BLaER1 treated with 17β-estradiol and CSF1 and Interleukin-3, amounts not matched to agents 10 nM and 100 nM (cell line): ENCODE measurements around the gene BARX1.

Experiments
- H3K27ac ChIP-seq, 11 experiments: shearing (Covaris generic); formaldehyde crosslinking; 2 replicates each; pipeline ENCODE4 v1.8.1; 2022
- H3K27me3 ChIP-seq, 11 experiments: shearing (Covaris generic); formaldehyde crosslinking; 2 replicates each; pipeline ENCODE4 v1.8.1; 2022
- H3K36me3 ChIP-seq, 11 experiments: shearing (Covaris generic); formaldehyde crosslinking; 2 replicates each; pipeline ENCODE4 v1.8.1; 2022
- H3K4me1 ChIP-seq, 10 experiments: shearing (Covaris generic); formaldehyde crosslinking; 2 replicates each; pipeline ENCODE4 v1.8.1; 2022
- H3K4me2 ChIP-seq, 11 experiments: shearing (Covaris generic); formaldehyde crosslinking; 2 replicates each; pipeline ENCODE4 v1.8.1; 2022
- H3K4me3 ChIP-seq, 10 experiments: shearing (Covaris generic); formaldehyde crosslinking; 2 replicates each; pipeline ENCODE4 v1.8.1; 2022
- H3K9ac ChIP-seq, 11 experiments: shearing (Covaris generic); formaldehyde crosslinking; 2 replicates each; pipeline ENCODE4 v1.8.1; 2022
- H3K9me3 ChIP-seq, 11 experiments: shearing (Covaris generic); formaldehyde crosslinking; replicated peaks in 1 of 11; 2 replicates each; pipeline ENCODE4 v1.8.1; 2022
- H4K20me1 ChIP-seq, 11 experiments: shearing (Covaris generic); formaldehyde crosslinking; 2 replicates each; pipeline ENCODE4 v1.8.1; 2022
- Cebpa-rat ChIP-seq, 11 experiments: shearing (Covaris generic); IDR thresholded peaks; 2 replicates each; pipeline ENCODE4 v1.8.1; 2022

BARX1 gene

DNA sequence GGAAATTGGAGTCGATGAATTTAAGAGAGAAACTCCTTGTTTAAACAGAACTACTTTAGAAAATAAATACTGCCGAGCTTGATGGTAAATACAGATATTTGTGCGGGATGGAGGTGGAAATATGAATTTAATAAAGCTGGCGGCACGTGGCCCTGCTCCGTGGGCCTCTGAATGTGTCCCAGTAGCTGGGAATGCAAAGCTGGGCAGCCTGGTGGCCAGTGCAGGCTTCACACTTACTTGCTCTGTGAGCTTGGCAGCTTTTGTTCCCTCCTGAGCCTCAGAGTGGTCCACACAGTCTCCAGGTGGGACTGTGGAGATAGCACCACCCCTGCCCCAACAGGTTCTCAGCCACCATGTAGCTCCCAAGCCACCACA, 45.9 kb downstream of the BARX1 start:
- no peaks in the 10 kb centered on the region for H3K36me3 ChIP-seq
- no peak overlapping the region for H3K27ac ChIP-seq
- no peaks in the 10 kb centered on the region; a peak in 2 of 22 replicates for H4K20me1 ChIP-seq
- no peak for TF ChIP-seq Cebpa-rat (IDR thresholded peaks at IDR 0.05)
- peaks cover 0 to 7% (median 0%) of the 10 kb centered on the region in 11 experiments; a peak in 2 of 22 replicates for H3K27me3 ChIP-seq
- H3K4me2 ChIP-seq, result no peak overlapping the region
- peaks cover 4 to 12% (median 10%) of the 10 kb centered on the region in 10 experiments; a peak in 17 of 20 replicates for H3K4me1 ChIP-seq
- H3K9me3 ChIP-seq, result no peaks in the 10 kb centered on the region
- no peak overlapping the region for H3K4me3 ChIP-seq
- H3K9ac ChIP-seq, result no peak overlapping the region

DNA sequence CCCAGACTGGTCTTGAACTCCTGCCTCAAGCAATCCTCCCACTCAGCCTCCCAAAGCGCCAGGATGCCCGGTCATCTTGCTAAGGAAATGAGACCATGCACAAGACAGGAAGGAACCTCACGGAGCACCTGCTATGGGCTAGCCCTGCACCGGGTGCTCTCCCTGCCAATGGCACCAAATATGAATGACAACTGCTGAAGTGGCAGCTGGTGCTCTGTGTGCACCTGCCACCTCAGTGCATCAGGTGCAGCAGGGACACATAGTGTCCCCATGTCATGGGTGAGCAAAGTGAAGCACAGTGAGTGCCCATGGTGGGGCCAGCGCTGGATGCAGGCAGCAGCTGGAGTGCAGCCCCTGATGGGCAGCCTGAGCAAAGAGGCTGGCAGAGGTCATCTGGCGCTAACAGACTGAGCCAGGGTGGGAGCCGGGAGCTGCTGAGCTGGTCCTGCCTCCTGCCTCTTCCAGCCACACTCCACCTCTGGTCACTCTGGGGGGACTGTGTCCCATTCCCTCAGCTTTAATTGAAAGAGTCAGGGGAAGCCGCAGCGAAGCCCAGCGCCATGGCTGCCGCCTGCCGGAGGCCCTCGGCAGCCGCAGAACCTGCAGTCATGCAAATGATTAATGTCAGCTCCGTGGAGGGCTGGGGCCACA, 46.4 kb downstream of the BARX1 start:
- Histone ChIP-seq H4K20me1 (no peaks in the 10 kb centered on the region; a peak in 2 of 22 replicates), H3K4me1 (peaks cover 4 to 12% (median 10%) of the 10 kb centered on the region in 10 experiments; a peak in 17 of 20 replicates), H3K4me2 (no peak overlapping the region), H3K9ac (no peak overlapping the region), H3K9me3 (no peaks in the 10 kb centered on the region), H3K36me3 (no peaks in the 10 kb centered on the region), H3K27me3 (peaks cover 0 to 7% (median 0%) of the 10 kb centered on the region in 11 experiments; a peak in 2 of 22 replicates), H3K4me3 (no peak overlapping the region), H3K27ac (no peak overlapping the region)
- no peak for TF ChIP-seq Cebpa-rat (IDR thresholded peaks at IDR 0.05)

DNA sequence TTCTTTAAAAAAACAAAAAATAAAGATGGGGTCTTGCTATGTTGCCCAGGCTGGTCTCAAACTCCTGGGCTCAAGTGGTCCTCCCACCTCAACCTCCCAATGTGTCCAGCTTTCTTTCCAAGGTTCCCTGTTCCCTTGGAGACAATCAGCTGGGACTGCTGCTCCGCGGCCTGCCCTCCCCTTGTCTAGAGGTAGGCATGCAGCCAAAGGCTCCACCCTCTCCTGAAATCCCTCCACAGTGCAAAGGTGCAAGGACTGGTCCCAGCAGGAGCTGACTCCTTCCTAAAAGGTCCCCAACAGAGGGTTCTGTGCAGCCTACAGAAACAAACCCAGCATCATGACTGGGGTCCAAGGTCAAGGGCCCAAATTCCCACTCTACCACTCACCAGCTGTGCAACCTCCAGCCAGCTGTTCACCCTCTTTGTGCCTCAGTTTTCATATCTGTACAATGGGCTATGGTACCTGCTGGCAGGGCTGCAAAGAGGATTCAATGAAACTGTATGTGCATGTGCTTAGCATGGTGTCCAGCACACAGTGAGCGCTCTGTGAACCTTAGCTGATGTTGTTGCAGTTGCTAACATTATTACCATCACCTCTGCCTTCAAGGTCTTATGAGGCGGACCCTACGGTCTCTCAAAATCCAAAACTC, 47.5 kb downstream of the BARX1 start:
- Histone ChIP-seq H3K4me3 (no peak overlapping the region), H3K27ac (no peak overlapping the region), H3K9ac (no peak overlapping the region), H3K36me3 (no peaks in the 10 kb centered on the region), H3K4me2 (no peak overlapping the region), H3K4me1 (peaks cover 4 to 10% (median 8%) of the 10 kb centered on the region in 10 experiments; a peak in 17 of 20 replicates), H3K9me3 (no peaks in the 10 kb centered on the region), H3K27me3 (peaks cover 0 to 7% (median 0%) of the 10 kb centered on the region in 11 experiments; a peak in 2 of 22 replicates), H4K20me1 (no peaks in the 10 kb centered on the region; a peak in 2 of 22 replicates)
- no peak for TF ChIP-seq Cebpa-rat (IDR thresholded peaks at IDR 0.05)

DNA sequence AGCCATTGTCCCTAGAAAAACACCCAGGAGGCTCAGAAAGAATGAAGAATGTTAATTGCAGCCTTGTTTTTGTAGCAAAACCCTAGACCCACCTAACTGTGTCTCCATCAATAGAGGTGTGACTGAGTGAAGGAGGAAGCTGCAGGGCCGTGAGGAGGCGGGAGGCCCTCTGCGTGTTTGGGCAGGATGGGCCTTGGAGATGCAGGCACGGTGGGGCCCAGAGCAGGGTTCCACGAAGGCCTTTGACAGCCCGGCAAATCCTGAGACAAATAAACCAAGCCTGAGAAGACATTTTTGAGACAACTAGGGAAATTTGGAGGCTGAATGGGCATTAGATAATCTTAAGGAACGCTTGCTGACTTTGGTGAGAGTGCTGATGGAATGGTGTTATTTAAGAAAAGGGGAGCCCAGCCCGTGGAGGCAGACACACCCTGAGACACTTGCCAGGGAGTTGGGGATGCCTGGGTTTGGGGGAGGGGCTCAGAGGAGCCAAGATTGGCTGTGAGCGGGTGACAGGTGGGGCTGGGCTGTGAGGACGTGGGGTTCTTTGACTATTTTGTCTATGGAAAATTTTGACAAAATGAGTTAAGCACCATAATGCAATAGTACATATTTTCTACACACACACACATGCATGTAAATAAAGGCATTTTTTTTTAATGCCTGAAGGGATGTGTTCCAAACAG, 48.8 kb downstream of the BARX1 start:
- H3K9me3 ChIP-seq, result no peaks in the 10 kb centered on the region
- no peaks in the 10 kb centered on the region; a peak in 2 of 22 replicates for H4K20me1 ChIP-seq
- H3K27me3 ChIP-seq, result peaks cover 0 to 7% (median 0%) of the 10 kb centered on the region in 11 experiments; a peak in 2 of 22 replicates
- no peak overlapping the region for H3K4me2 ChIP-seq
- H3K4me3 ChIP-seq, result no peak overlapping the region
- no peak overlapping the region for H3K9ac ChIP-seq
- no peaks in the 10 kb centered on the region; a peak in 1 of 20 replicates for H3K4me1 ChIP-seq
- no peak for TF ChIP-seq Cebpa-rat (IDR thresholded peaks at IDR 0.05)
- no peaks in the 10 kb centered on the region for H3K36me3 ChIP-seq
- H3K27ac ChIP-seq, result no peak overlapping the region

DNA sequence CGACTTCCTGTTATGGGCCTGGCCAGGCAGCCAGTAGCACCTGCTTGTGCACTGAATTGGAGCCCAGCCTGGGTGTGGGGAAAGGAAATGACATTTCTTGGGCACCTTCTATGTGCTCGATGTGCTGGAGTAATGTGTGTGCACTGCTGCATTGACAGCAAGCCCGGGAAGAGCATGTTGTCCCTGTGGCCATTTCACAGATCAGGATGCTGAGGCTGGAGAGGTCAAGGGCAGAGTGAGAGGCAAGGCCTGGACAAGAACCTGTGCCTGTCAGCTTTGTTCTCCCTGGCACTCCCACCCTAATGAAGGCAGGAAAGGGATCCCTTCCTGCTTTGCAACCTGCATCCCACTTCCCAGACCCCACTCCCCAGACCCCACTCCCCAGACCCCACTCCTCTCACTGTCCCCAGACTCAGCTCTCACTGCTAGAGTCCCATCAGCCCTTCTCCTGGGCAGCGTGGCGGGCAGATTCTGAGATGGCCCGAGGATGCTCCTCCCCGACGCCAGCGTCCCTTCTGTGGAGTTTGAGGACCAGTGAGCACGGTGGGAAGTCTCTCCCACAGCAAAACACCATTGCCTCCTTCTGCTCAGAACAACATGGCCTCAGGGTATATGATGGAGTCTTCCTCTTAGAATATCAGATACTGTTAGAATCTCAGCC, 49.6 kb downstream of the BARX1 start:
- Histone ChIP-seq H3K4me2 (no peak overlapping the region), H3K9ac (no peak overlapping the region), H3K4me3 (no peak overlapping the region), H3K4me1 (no peaks in the 10 kb centered on the region; a peak in 1 of 20 replicates), H4K20me1 (no peaks in the 10 kb centered on the region; a peak in 2 of 22 replicates), H3K27ac (no peak overlapping the region), H3K27me3 (peaks cover 0 to 7% (median 0%) of the 10 kb centered on the region in 11 experiments; a peak in 2 of 22 replicates), H3K9me3 (no peaks in the 10 kb centered on the region), H3K36me3 (no peaks in the 10 kb centered on the region)
- no peak for TF ChIP-seq Cebpa-rat (IDR thresholded peaks at IDR 0.05)

DNA sequence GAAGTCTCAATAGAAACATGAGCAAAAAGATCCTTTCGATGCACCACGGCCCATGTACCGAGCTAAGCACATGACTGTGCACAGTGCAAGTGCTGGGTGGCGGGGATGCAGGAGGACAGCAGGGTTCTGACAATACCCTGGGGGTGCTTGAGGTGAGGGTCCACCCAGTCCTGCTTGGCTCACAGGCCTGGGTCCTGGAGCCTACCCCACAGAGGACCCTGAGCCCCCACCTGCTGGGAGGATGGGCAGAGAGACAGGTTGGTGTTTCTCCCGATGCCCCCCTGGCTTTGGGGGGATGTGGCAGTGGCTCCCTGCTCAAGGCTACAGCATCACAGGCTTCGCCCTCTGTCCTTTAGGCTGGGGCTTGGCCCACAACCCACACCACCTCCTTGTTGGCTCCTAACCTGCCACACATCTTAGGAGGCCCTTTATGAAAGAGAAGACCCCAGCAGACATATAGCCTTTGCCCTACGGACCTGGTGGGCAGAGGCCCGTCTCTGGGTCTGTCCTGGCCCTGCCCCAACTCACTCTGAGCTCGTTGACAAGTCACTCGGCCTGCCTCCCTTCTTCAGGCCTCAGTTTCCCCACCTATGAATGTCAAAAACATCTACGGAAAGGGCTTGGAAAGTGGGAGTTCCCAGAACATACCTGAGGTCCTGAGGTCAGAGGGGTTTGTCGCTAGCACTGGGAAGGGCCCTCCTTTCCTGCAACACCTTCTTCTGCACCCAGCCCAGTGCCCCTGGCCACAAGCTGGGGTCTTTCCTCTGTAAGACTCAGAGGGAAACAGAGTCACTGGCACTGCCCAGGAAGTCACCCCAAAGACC, 50.3 kb downstream of the BARX1 start:
- Histone ChIP-seq H3K4me2 (no peak overlapping the region), H3K27me3 (peaks cover 0 to 7% (median 0%) of the 10 kb centered on the region in 11 experiments; a peak in 2 of 22 replicates)

DNA sequence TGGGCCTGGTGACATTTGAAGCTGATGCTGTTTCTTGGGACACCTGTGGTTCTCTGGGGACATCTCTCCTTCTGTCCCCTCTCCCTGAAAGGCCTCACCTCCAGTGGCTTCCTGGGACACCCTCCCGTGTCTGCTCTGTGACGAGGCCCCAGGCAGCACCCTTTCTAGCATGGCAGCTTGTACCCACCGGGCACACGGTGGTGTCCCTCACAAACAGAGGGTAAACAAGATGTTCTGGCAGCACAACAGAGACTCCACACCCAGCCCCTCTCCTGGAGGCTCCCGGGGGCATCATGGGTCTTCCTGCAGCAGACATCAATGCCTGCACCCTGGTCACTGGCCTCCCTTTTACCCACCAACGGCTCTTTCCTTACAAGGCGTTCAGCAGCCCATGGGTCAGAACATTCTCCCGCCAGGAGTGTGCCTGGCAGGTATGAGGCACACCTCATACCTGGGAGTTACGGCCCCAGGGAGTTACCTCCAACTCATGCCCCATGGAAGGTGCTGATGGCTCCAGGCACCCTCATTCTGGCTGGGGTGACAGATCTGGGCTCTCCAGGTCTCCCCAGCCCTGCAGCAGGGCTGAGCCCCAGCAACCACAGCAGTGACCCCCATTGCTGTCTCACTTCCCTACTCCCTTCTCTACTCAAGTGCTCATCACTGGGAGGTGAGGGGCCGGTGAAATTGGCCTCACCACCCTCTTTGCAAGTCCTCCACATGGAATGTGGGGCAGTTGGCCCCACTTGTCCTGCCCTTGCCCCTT, 51.1 kb downstream of the BARX1 start:
- H3K36me3 ChIP-seq, result no peaks in the 10 kb centered on the region
- H3K4me2 ChIP-seq, result no peak overlapping the region
- TF ChIP-seq Cebpa-rat (IDR thresholded peaks at IDR 0.05), result no peak

More for the DNA sequence above, 50.3 kb downstream of the BARX1 start:
- Histone ChIP-seq H3K9ac (no peak overlapping the region), H3K4me1 (no peaks in the 10 kb centered on the region; a peak in 1 of 20 replicates), H3K36me3 (no peaks in the 10 kb centered on the region), H3K9me3 (no peaks in the 10 kb centered on the region), H3K4me3 (no peak overlapping the region), H4K20me1 (no peaks in the 10 kb centered on the region; a peak in 2 of 22 replicates), H3K27ac (no peak overlapping the region)
- no peak for TF ChIP-seq Cebpa-rat (IDR thresholded peaks at IDR 0.05)

More for the DNA sequence above, 51.1 kb downstream of the BARX1 start:
- no peaks in the 10 kb centered on the region for H3K9me3 ChIP-seq
- no peak overlapping the region for H3K9ac ChIP-seq
- no peak overlapping the region for H3K27ac ChIP-seq
- no peaks in the 10 kb centered on the region; a peak in 2 of 22 replicates for H4K20me1 ChIP-seq
- no peak overlapping the region for H3K4me3 ChIP-seq
- peaks cover 0 to 5% (median 0%) of the 10 kb centered on the region in 11 experiments; a peak in 2 of 22 replicates for H3K27me3 ChIP-seq
- no peaks in the 10 kb centered on the region; a peak in 1 of 20 replicates for H3K4me1 ChIP-seq
